Lower leg skin (tissue), 4 donors: Measurements from ENCODE around the gene ZBED4. TPM values are rescaled to one million over a fixed set of nuclear protein-coding genes. Genes with fewer than 3 reads are reported as not detected.

ENCODE experiments used
- DNase-seq, 2 donors: peaks; one replicate each; pipeline ENCODE4 v3.0.0-alpha.2; 2019; ENCODE audit warnings: low spot score in 2 of 2
- H3K4me3 ChIP-seq: fragments of 200-600 bp; sonication (generic); 2 replicates; pipeline ENCODE4 v1.5.1; 2017; ENCODE audit warnings: mild to moderate bottlenecking, low read depth; ENCODE audit not compliant: poor library complexity, severe bottlenecking
- POLR2A ChIP-seq, 2 donors: fragments of 450-650 bp; IDR thresholded peaks; one replicate each; pipeline ENCODE4 v1.6.1; 2016 to 2017; ENCODE audit warnings: antibody characterized with exemption in 2 of 2, mild to moderate bottlenecking in 1 of 2, moderate library complexity in 1 of 2
- WGBS, 2 donors: methylation state at CpG; one replicate each; pipeline ENCODE4 v1.1.5; 2018; 5-methylcytosine and 5-hydroxymethylcytosine counted together
- intact Hi-C: fragments of 100-400 bp; cut with DNase I; formaldehyde crosslinking; loops from one replicate; pipeline ENCODE4 v1.15.0; 2023; ENCODE audit warnings: low total_unique reads
- total RNA-seq, 4 donors: library from RNA; depleted of rRNA; stranded (reverse); fragments of >200 nt; gene quantifications; one replicate each; pipeline ENCODE4 v1.1.0, GENCODE V29; 2016
- TF ChIP-seq, protein P1 (sequence below), 3 donors: fragments of 450-650 bp; IDR thresholded peaks; one replicate each; pipeline ENCODE4 v1.5.1; 2016; ENCODE audit warnings: antibody characterized with exemption in 3 of 3, mild to moderate bottlenecking in 3 of 3, moderate library complexity in 2 of 3

ZBED4 gene
- total RNA-seq, 4 donors from 2014 or later = 8.6 to 11.6 (median 9.6) TPM

DNA sequence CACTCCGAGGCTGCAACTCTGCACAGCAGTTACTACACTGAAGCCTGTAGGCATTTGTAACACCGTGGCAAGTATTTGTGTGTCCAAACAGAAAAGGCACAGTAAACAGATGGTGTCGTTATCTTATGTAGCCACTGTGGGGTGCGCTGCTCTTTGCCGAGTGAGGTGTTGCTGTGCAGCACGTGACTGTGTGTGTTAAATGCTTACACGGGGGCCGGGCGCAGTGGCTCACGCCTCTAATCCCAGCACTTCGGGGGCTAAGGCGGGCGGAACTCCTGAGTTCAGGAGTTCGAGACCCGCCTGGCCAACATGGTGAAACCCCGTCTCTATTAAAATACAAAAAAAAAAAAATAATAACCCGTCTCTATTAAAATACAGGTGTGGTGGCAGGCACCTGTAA lies 11.5 kb downstream of the ZBED4 start:
- intact Hi-C loops = no loop called here
- no peak for DNase-seq
- H3K4me3 ChIP-seq = no peak overlapping the region
- TF ChIP-seq, protein P1, sequence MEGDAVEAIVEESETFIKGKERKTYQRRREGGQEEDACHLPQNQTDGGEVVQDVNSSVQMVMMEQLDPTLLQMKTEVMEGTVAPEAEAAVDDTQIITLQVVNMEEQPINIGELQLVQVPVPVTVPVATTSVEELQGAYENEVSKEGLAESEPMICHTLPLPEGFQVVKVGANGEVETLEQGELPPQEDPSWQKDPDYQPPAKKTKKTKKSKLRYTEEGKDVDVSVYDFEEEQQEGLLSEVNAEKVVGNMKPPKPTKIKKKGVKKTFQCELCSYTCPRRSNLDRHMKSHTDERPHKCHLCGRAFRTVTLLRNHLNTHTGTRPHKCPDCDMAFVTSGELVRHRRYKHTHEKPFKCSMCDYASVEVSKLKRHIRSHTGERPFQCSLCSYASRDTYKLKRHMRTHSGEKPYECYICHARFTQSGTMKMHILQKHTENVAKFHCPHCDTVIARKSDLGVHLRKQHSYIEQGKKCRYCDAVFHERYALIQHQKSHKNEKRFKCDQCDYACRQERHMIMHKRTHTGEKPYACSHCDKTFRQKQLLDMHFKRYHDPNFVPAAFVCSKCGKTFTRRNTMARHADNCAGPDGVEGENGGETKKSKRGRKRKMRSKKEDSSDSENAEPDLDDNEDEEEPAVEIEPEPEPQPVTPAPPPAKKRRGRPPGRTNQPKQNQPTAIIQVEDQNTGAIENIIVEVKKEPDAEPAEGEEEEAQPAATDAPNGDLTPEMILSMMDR (IDR thresholded peaks at IDR 0.05) = no peak
- TF ChIP-seq POLR2A (IDR thresholded peaks at IDR 0.05) = no peak
- 91 to 94% methylated on average over 17 of the region's 17 CpGs for WGBS, 2 donors

- 39 to 54% methylated on average over 2 of the region's 2 CpGs for WGBS, 2 donors
- H3K4me3 ChIP-seq = no peak overlapping the region
- TF ChIP-seq, protein P1 (IDR thresholded peaks at IDR 0.05) = no peak
- no peak for TF ChIP-seq POLR2A (IDR thresholded peaks at IDR 0.05)
- intact Hi-C loops = no loop called here
- DNase-seq = no peak
These were observed 12.5 kb downstream of the ZBED4 start for GRCh38 chr22:49866134-49866533.

DNA sequence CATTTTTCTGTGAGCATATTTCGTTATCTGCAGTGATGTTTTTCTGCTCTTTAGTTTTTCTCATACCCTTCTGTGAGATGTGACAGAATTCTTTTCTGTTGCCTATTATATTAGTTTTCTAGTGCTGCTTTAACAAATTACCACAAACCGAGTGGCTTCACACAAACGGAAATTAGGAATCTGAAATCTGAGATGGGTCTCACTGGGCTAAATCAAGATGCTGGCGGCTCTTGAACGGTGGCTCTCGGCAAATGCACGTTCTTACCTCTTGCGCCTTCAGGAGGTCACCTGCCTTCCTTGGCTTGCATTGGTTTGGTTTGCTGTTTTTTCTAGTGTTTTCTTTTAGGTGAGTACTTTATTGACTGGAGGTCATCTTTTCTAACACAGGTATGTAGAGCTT lies 13.0 kb downstream of the ZBED4 start:
- TF ChIP-seq, protein P1 (IDR thresholded peaks at IDR 0.05) = no peak
- TF ChIP-seq POLR2A (IDR thresholded peaks at IDR 0.05) = no peak
- no peak for DNase-seq
- WGBS, 2 donors = 94 to 95% methylated on average over 8 of the region's 8 CpGs
- no peak overlapping the region for H3K4me3 ChIP-seq
- intact Hi-C loops = no loop called here

GRCh38 chr22:49867303-49868265 lies 13.9 kb downstream of the ZBED4 start:
- TF ChIP-seq POLR2A (IDR thresholded peaks at IDR 0.05) = no peak
- TF ChIP-seq, protein P1 (IDR thresholded peaks at IDR 0.05) = no peak
- intact Hi-C loops = no loop called here
- 98% methylated on average over 18 of the region's 18 CpGs for WGBS, 2 donors
- H3K4me3 ChIP-seq = no peak overlapping the region
- DNase-seq = no peak

GRCh38 chr22:49869086-49869830 lies 15.6 kb downstream of the ZBED4 start:
- WGBS, 2 donors = 89 to 93% methylated on average over 17 of the region's 17 CpGs
- DNase-seq = no peak
- no peak overlapping the region for H3K4me3 ChIP-seq
- TF ChIP-seq, protein P1 (IDR thresholded peaks at IDR 0.05) = no peak
- TF ChIP-seq POLR2A (IDR thresholded peaks at IDR 0.05) = no peak
- intact Hi-C loops = no loop called here
